Amniotic epithelial cell (primary cell): ENCODE measurements around the gene EGFL7.
"Not testable (repeated sequence)": the region's sequence is repeated elsewhere in the genome, so short reads cannot be mapped to it uniquely, and the experiment has no call there.

ENCODE experiments used
- DNase-seq: peaks from one replicate; pipeline ENCODE4 v3.0.0-alpha.2; 2010; ENCODE audit warnings: low read depth

Gene EGFL7

GRCh38 chr9:136698635-136699246 lies 36.0 kb downstream of the EGFL7 start:
- DNase-seq, result no peak

GRCh38 chr9:136700304-136700703 lies 37.6 kb downstream of the EGFL7 start:
- peak; percentile 61 for DNase-seq

- no peak for DNase-seq
Measured at GRCh38 chr9:136700959-136701667, 38.4 kb downstream of the EGFL7 start.

GRCh38 chr9:136701668-136702053 lies 38.9 kb downstream of the EGFL7 start:
- no peak for DNase-seq

GRCh38 chr9:136703276-136703860 lies 40.7 kb downstream of the EGFL7 start:
- no peak for DNase-seq

- DNase-seq, result not testable (repeated sequence)
Measured at GRCh38 chr9:136704741-136705140, 42.0 kb downstream of the EGFL7 start.

GRCh38 chr9:136705564-136705963 lies 42.8 kb downstream of the EGFL7 start:
- peak; percentile 83 for DNase-seq

- no peak for DNase-seq
Measured at GRCh38 chr9:136707011-136707410, 44.3 kb downstream of the EGFL7 start.

GRCh38 chr9:136707849-136708517 lies 45.3 kb downstream of the EGFL7 start:
- DNase-seq, result no peak

- no peak for DNase-seq
Measured at GRCh38 chr9:136709454-136710109, 46.9 kb downstream of the EGFL7 start.

GRCh38 chr9:136710543-136710942 lies 47.8 kb downstream of the EGFL7 start:
- no peak for DNase-seq

- DNase-seq, result peak; percentile 76
Measured at GRCh38 chr9:136711219-136711648, 48.5 kb downstream of the EGFL7 start.

- DNase-seq, result no peak
Measured at GRCh38 chr9:136711751-136712689, 49.3 kb downstream of the EGFL7 start, which contains the start of gene DIPK1B. Gene DIPK1B (plus strand): TSS chr9:136712572. CDS start chr9:136712666, 94 bp downstream.

GRCh38 chr9:136712690-136713544 lies 50.2 kb downstream of the EGFL7 start:
- DNase-seq, result no peak

GRCh38 chr9:136713550-136713949 lies 50.8 kb downstream of the EGFL7 start:
- DNase-seq, result no peak

GRCh38 chr9:136714096-136714892 lies 51.6 kb downstream of the EGFL7 start:
- DNase-seq, result no peak

- DNase-seq, result no peak
Measured at GRCh38 chr9:136714893-136715274, 52.2 kb downstream of the EGFL7 start.

GRCh38 chr9:136717399-136717798 lies 54.7 kb downstream of the EGFL7 start:
- DNase-seq, result no peak
